ENCODE measurements around the gene TTF2.
"Not testable (repeated sequence)": the region's sequence is repeated elsewhere in the genome, so short reads cannot be mapped to it uniquely, and the experiment has no call there.

The TTF2 gene

GRCh38 chr1:117092594-117092993 lies 32.5 kb downstream of the TTF2 start:
- H3K27me3 Mint-ChIP-seq (ENCODE audit: low read depth), result no peaks in the 10 kb centered on the region
- no peak overlapping the region for H3K27ac Mint-ChIP-seq
- H3K4me1 Mint-ChIP-seq (ENCODE audit: low read depth), result peaks cover 10% of the 10 kb centered on the region
- DNase-seq (ENCODE audit: low spot score), result no peak
- no peaks in the 10 kb centered on the region for H3K9me3 Mint-ChIP-seq
- peaks cover 63% of the 10 kb centered on the region for H3K36me3 Mint-ChIP-seq (ENCODE audit: low read depth)
- H3K4me3 Mint-ChIP-seq, result no peak overlapping the region

- no peak for DNase-seq (ENCODE audit: low spot score)
- H3K4me1 Mint-ChIP-seq (ENCODE audit: low read depth), result peaks cover 10% of the 10 kb centered on the region
- H3K36me3 Mint-ChIP-seq (ENCODE audit: low read depth), result peaks cover 66% of the 10 kb centered on the region
- no peaks in the 10 kb centered on the region for H3K27me3 Mint-ChIP-seq (ENCODE audit: low read depth)
- no peak overlapping the region for H3K27ac Mint-ChIP-seq
- H3K4me3 Mint-ChIP-seq, result no peak overlapping the region
- H3K9me3 Mint-ChIP-seq, result no peaks in the 10 kb centered on the region
Observed at GRCh38 chr1:117093091-117093534, 33.0 kb downstream of the TTF2 start.

GRCh38 chr1:117093870-117094621 lies 33.9 kb downstream of the TTF2 start:
- H3K27ac Mint-ChIP-seq, result peak overlapping the region; percentile 39
- no peaks in the 10 kb centered on the region for H3K9me3 Mint-ChIP-seq
- H3K4me3 Mint-ChIP-seq, result no peak overlapping the region
- DNase-seq (ENCODE audit: low spot score), result peak; percentile 52
- peaks cover 67% of the 10 kb centered on the region for H3K36me3 Mint-ChIP-seq (ENCODE audit: low read depth)
- peaks cover 10% of the 10 kb centered on the region for H3K4me1 Mint-ChIP-seq (ENCODE audit: low read depth)
- H3K27me3 Mint-ChIP-seq (ENCODE audit: low read depth), result no peaks in the 10 kb centered on the region

GRCh38 chr1:117094841-117095604 lies 34.9 kb downstream of the TTF2 start:
- H3K27ac Mint-ChIP-seq, result no peak overlapping the region

GRCh38 chr1:117096951-117097408 lies 36.9 kb downstream of the TTF2 start:
- H3K36me3 Mint-ChIP-seq (ENCODE audit: low read depth), result peaks cover 62% of the 10 kb centered on the region
- no peak overlapping the region for H3K4me3 Mint-ChIP-seq
- H3K4me1 Mint-ChIP-seq (ENCODE audit: low read depth), result peaks cover 10% of the 10 kb centered on the region
- no peaks in the 10 kb centered on the region for H3K27me3 Mint-ChIP-seq (ENCODE audit: low read depth)
- no peak overlapping the region for H3K27ac Mint-ChIP-seq
- no peak for DNase-seq (ENCODE audit: low spot score)
- no peaks in the 10 kb centered on the region for H3K9me3 Mint-ChIP-seq

More at GRCh38 chr1:117094841-117095604, 34.9 kb downstream of the TTF2 start:
- no peak overlapping the region for H3K4me3 Mint-ChIP-seq
- no peaks in the 10 kb centered on the region for H3K27me3 Mint-ChIP-seq (ENCODE audit: low read depth)
- peaks cover 10% of the 10 kb centered on the region for H3K4me1 Mint-ChIP-seq (ENCODE audit: low read depth)
- peaks cover 69% of the 10 kb centered on the region for H3K36me3 Mint-ChIP-seq (ENCODE audit: low read depth)
- H3K9me3 Mint-ChIP-seq, result no peaks in the 10 kb centered on the region
- DNase-seq (ENCODE audit: low spot score), result no peak

GRCh38 chr1:117097443-117097842 lies 37.3 kb downstream of the TTF2 start:
- DNase-seq (ENCODE audit: low spot score), result no peak
- H3K9me3 Mint-ChIP-seq, result no peaks in the 10 kb centered on the region
- H3K36me3 Mint-ChIP-seq (ENCODE audit: low read depth), result peaks cover 66% of the 10 kb centered on the region
- no peak overlapping the region for H3K27ac Mint-ChIP-seq
- peaks cover 10% of the 10 kb centered on the region for H3K4me1 Mint-ChIP-seq (ENCODE audit: low read depth)
- no peak overlapping the region for H3K4me3 Mint-ChIP-seq
- no peaks in the 10 kb centered on the region for H3K27me3 Mint-ChIP-seq (ENCODE audit: low read depth)

- no peak for DNase-seq (ENCODE audit: low spot score)
- H3K27me3 Mint-ChIP-seq (ENCODE audit: low read depth), result no peaks in the 10 kb centered on the region
- no peak overlapping the region for H3K27ac Mint-ChIP-seq
- H3K9me3 Mint-ChIP-seq, result no peaks in the 10 kb centered on the region
- H3K36me3 Mint-ChIP-seq (ENCODE audit: low read depth), result peaks cover 64% of the 10 kb centered on the region
- peaks cover 7% of the 10 kb centered on the region for H3K4me1 Mint-ChIP-seq (ENCODE audit: low read depth)
- H3K4me3 Mint-ChIP-seq, result no peak overlapping the region
Observed at GRCh38 chr1:117098287-117098890, 38.3 kb downstream of the TTF2 start.

GRCh38 chr1:117101334-117101733 lies 41.2 kb downstream of the TTF2 start:
- no peaks in the 10 kb centered on the region for H3K4me1 Mint-ChIP-seq (ENCODE audit: low read depth)
- H3K9me3 Mint-ChIP-seq, result no peaks in the 10 kb centered on the region
- no peak overlapping the region for H3K4me3 Mint-ChIP-seq
- no peak for DNase-seq (ENCODE audit: low spot score)
- H3K36me3 Mint-ChIP-seq (ENCODE audit: low read depth), result peaks cover 65% of the 10 kb centered on the region
- no peak overlapping the region for H3K27ac Mint-ChIP-seq
- no peaks in the 10 kb centered on the region for H3K27me3 Mint-ChIP-seq (ENCODE audit: low read depth)

GRCh38 chr1:117101858-117102257 lies 41.7 kb downstream of the TTF2 start:
- not testable (repeated sequence) for H3K27me3 Mint-ChIP-seq (ENCODE audit: low read depth); H3K27ac Mint-ChIP-seq; H3K4me3 Mint-ChIP-seq; H3K4me1 Mint-ChIP-seq (ENCODE audit: low read depth); DNase-seq (ENCODE audit: low spot score); H3K9me3 Mint-ChIP-seq
- peaks cover 67% of the 10 kb centered on the region for H3K36me3 Mint-ChIP-seq (ENCODE audit: low read depth)

GRCh38 chr1:117104986-117105385 lies 44.9 kb downstream of the TTF2 start:
- no peaks in the 10 kb centered on the region for H3K4me1 Mint-ChIP-seq (ENCODE audit: low read depth)
- DNase-seq (ENCODE audit: low spot score), result no peak

GRCh38 chr1:117105722-117106121 lies 45.6 kb downstream of the TTF2 start:
- no peak overlapping the region for H3K27ac Mint-ChIP-seq
- no peak overlapping the region for H3K4me3 Mint-ChIP-seq
- peaks cover 44% of the 10 kb centered on the region for H3K36me3 Mint-ChIP-seq (ENCODE audit: low read depth)
- DNase-seq (ENCODE audit: low spot score), result no peak
- peaks cover 2% of the 10 kb centered on the region for H3K4me1 Mint-ChIP-seq (ENCODE audit: low read depth)
- no peaks in the 10 kb centered on the region for H3K27me3 Mint-ChIP-seq (ENCODE audit: low read depth)
- no peaks in the 10 kb centered on the region for H3K9me3 Mint-ChIP-seq

More at GRCh38 chr1:117104986-117105385, 44.9 kb downstream of the TTF2 start:
- Mint-ChIP-seq H3K4me3 (no peak overlapping the region), H3K36me3 (ENCODE audit: low read depth) (peaks cover 51% of the 10 kb centered on the region), H3K27ac (no peak overlapping the region), H3K9me3 (no peaks in the 10 kb centered on the region), H3K27me3 (ENCODE audit: low read depth) (no peaks in the 10 kb centered on the region)

GRCh38 chr1:117106478-117106877 lies 46.4 kb downstream of the TTF2 start:
- H3K4me3 Mint-ChIP-seq, result no peak overlapping the region
- no peak for DNase-seq (ENCODE audit: low spot score)
- no peaks in the 10 kb centered on the region for H3K27me3 Mint-ChIP-seq (ENCODE audit: low read depth)
- no peaks in the 10 kb centered on the region for H3K9me3 Mint-ChIP-seq
- peaks cover 2% of the 10 kb centered on the region for H3K4me1 Mint-ChIP-seq (ENCODE audit: low read depth)
- no peak overlapping the region for H3K27ac Mint-ChIP-seq
- H3K36me3 Mint-ChIP-seq (ENCODE audit: low read depth), result peaks cover 39% of the 10 kb centered on the region

- H3K27me3 Mint-ChIP-seq (ENCODE audit: low read depth), result no peaks in the 10 kb centered on the region
- H3K4me1 Mint-ChIP-seq (ENCODE audit: low read depth), result peaks cover 2% of the 10 kb centered on the region
- no peak overlapping the region for H3K4me3 Mint-ChIP-seq
- DNase-seq (ENCODE audit: low spot score), result no peak
- no peaks in the 10 kb centered on the region for H3K9me3 Mint-ChIP-seq
- peaks cover 35% of the 10 kb centered on the region for H3K36me3 Mint-ChIP-seq (ENCODE audit: low read depth)
- no peak overlapping the region for H3K27ac Mint-ChIP-seq
Observed at GRCh38 chr1:117107364-117107763, 47.2 kb downstream of the TTF2 start.

GRCh38 chr1:117110774-117111173 lies 50.6 kb downstream of the TTF2 start:
- no peaks in the 10 kb centered on the region for H3K27me3 Mint-ChIP-seq (ENCODE audit: low read depth)
- no peak overlapping the region for H3K27ac Mint-ChIP-seq
- peaks cover 15% of the 10 kb centered on the region for H3K36me3 Mint-ChIP-seq (ENCODE audit: low read depth)
- no peaks in the 10 kb centered on the region for H3K9me3 Mint-ChIP-seq
- no peak for DNase-seq (ENCODE audit: low spot score)
- H3K4me1 Mint-ChIP-seq (ENCODE audit: low read depth), result peaks cover 2% of the 10 kb centered on the region
- H3K4me3 Mint-ChIP-seq, result no peak overlapping the region

All from T-helper 2 cell treated with Interferon-gamma antibody and Interleukin-4, amounts not matched to agents 5 μg/mL and 100 μg/mL, for 36 hours (primary cell).